GM10248 (cell line): ENCODE measurements around the gene SART3.

Source experiments
- CTCF ChIA-PET: fragments of 300-600 bp; sonication (Branson Sonifier 250); formaldehyde crosslinking; extraction: SDS; loops from one replicate; lab custom pipeline; 2021; ENCODE audit warnings: antibody characterized with exemption; lab: Yijun Ruan, JAX
- POLR2A ChIA-PET: fragments of 350-650 bp; sonication (Branson Sonifier 250); formaldehyde crosslinking; extraction: SDS; loops from one replicate; lab custom pipeline; 2020; ENCODE audit warnings: antibody characterized with exemption; lab: Yijun Ruan, JAX
- DNase-seq: peaks from one replicate; pipeline ENCODE4 v3.0.0; 2012; ENCODE audit errors: extremely low spot score
- CTCF ChIP-seq: IDR thresholded peaks from 2 replicates; pipeline ENCODE4 v1.5.1; 2012; ENCODE audit warnings: mild to moderate bottlenecking, low read depth; ENCODE audit errors: extremely low read depth, missing control alignments, control extremely low read depth

Gene SART3

GRCh38 chr12:108517288-108518100 is 43.5 kb downstream of the SART3 start:
- no peak for TF ChIP-seq CTCF
- DNase-seq = no peak
- POLR2A ChIA-PET = no interaction called here
- CTCF ChIA-PET = interaction anchor here (1.5 kb wide), 1 partner anchor 100 kb away, joined by 4 read pairs; no protein-coding TSS in a partner anchor

GRCh38 chr12:108516511-108517275 is 44.3 kb downstream of the SART3 start:
- CTCF ChIA-PET = interaction anchor here (1.4 to 1.5 kb wide), 2 partner anchors 21 to 101 kb away, joined by 4 to 5 read pairs; no protein-coding TSS in a partner anchor
- TF ChIP-seq CTCF = no peak
- POLR2A ChIA-PET = no interaction called here
- DNase-seq = no peak

- TF ChIP-seq CTCF = no peak
- CTCF ChIA-PET = interaction anchor here (1.4 kb wide), 1 partner anchor 20 kb away, joined by 5 read pairs; no protein-coding TSS in a partner anchor
- POLR2A ChIA-PET = no interaction called here
- DNase-seq = no peak
These were observed 45.1 kb downstream of the SART3 start for GRCh38 chr12:108515916-108516315.

- TF ChIP-seq CTCF = no peak
- ChIA-PET CTCF (interaction anchor here (1.4 kb wide), 1 partner anchor 19 kb away, joined by 5 read pairs; no protein-coding TSS in a partner anchor), POLR2A (no interaction called here)
- DNase-seq = peak; percentile 96
These were observed 45.8 kb downstream of the SART3 start, which contains the start of gene FICD for GRCh38 chr12:108514973-108515814. Gene FICD (plus strand): TSS chr12:108515277. CDS start chr12:108516973, 1,696 bp downstream.

GRCh38 chr12:108514468-108514972 is 46.5 kb downstream of the SART3 start:
- CTCF ChIA-PET = interaction anchor here (0.9 kb wide), 1 partner anchor 57 kb away, joined by 3 read pairs; no protein-coding TSS in a partner anchor

More at GRCh38 chr12:108514468-108514972, 46.5 kb downstream of the SART3 start:
- TF ChIP-seq CTCF = no peak
- POLR2A ChIA-PET = no interaction called here
- no peak for DNase-seq
